GM12864 (cell line): ENCODE results near the gene TIGAR.

Experiments used
- DNase-seq: peaks from one replicate; pipeline ENCODE4 v3.0.0-alpha.2; 2011; ENCODE audit warnings: low read depth
- H3K4me3 ChIP-seq: 2 replicates; pipeline ENCODE4 v1.5.1; 2011; ENCODE audit warnings: mild to moderate bottlenecking, low read depth, low read length, control low read depth
- CTCF ChIP-seq: IDR thresholded peaks from 2 replicates; pipeline ENCODE4 v1.5.1; 2011; ENCODE audit warnings: low read depth, mild to moderate bottlenecking, moderate library complexity, low read length, control low read depth, inconsistent platforms; ENCODE audit errors: missing control alignments

TIGAR gene

GRCh38 chr12:4289231-4289878 lies 31.7 kb upstream of the TIGAR start:
- H3K4me3 ChIP-seq: no peak overlapping the region
- DNase-seq: no peak
- no peak for TF ChIP-seq CTCF

GRCh38 chr12:4289998-4290790 lies 30.8 kb upstream of the TIGAR start:
- no peak for TF ChIP-seq CTCF
- no peak overlapping the region for H3K4me3 ChIP-seq
- no peak for DNase-seq

GRCh38 chr12:4292341-4293073 lies 28.5 kb upstream of the TIGAR start:
- DNase-seq: no peak
- TF ChIP-seq CTCF: no peak
- H3K4me3 ChIP-seq: no peak overlapping the region

- DNase-seq: no peak
- no peak overlapping the region for H3K4me3 ChIP-seq
- no peak for TF ChIP-seq CTCF
These were observed 27.6 kb upstream of the TIGAR start for GRCh38 chr12:4293299-4293965.

GRCh38 chr12:4293966-4294505 lies 27.0 kb upstream of the TIGAR start:
- no peak for TF ChIP-seq CTCF
- no peak for DNase-seq
- no peak overlapping the region for H3K4me3 ChIP-seq

GRCh38 chr12:4296751-4297150 lies 24.3 kb upstream of the TIGAR start:
- DNase-seq: no peak
- no peak for TF ChIP-seq CTCF
- no peak overlapping the region for H3K4me3 ChIP-seq
